ENCODE measurements around the gene CSNK1E. TPM values are rescaled to one million over a fixed set of nuclear protein-coding genes. Genes with fewer than 3 reads are reported as not detected.

Gene CSNK1E
- total and polyA plus RNA-seq, 10 of the 15 experiments (the other 5 are each of a cell fraction or from before 2014, with no cell fraction given) = 5.9 to 107 (median 64.9) TPM

- TF ChIP-seq BMI1 (IDR thresholded peaks at IDR 0.05; ENCODE audit: borderline replicate concordance) = no peak
- no peak for TF ChIP-seq ZNF217 (IDR thresholded peaks at IDR 0.05)
- TF ChIP-seq RUNX3 (IDR thresholded peaks at IDR 0.05; ENCODE audit: low read length) = peak; percentile 62
- no peak for TF ChIP-seq POLR2A (IDR thresholded peaks at IDR 0.05; ENCODE audit: low read depth, low read length)
- peak; percentile 39; the same call in 1 of the 2 replicates for TF ChIP-seq CREB1 (IDR thresholded peaks at IDR 0.05; ENCODE audit: low read depth)
- TF ChIP-seq ZNF274 (IDR thresholded peaks at IDR 0.05; ENCODE audit: insufficient read depth, insufficient read length) = no peak
- no peak for TF ChIP-seq USF2 (IDR thresholded peaks at IDR 0.05; ENCODE audit: borderline replicate concordance, low read depth, low read length)
- no peak for TF ChIP-seq MAX (IDR thresholded peaks at IDR 0.05; ENCODE audit: low read depth, low read length)
- TF ChIP-seq RAD21 (IDR thresholded peaks at IDR 0.05; ENCODE audit: insufficient read depth, low read depth, low read length) = no peak
- TF ChIP-seq IRF5 (IDR thresholded peaks at IDR 0.05; ENCODE audit: borderline replicate concordance) = no peak
- TF ChIP-seq ZNF622 (IDR thresholded peaks at IDR 0.05) = no peak
- TF ChIP-seq SMARCA5 (IDR thresholded peaks at IDR 0.05) = no peak
- no peak for TF ChIP-seq RFX5 (IDR thresholded peaks at IDR 0.05; ENCODE audit: low read depth, low read length)
- no peak for TF ChIP-seq CBFB (IDR thresholded peaks at IDR 0.05; ENCODE audit: low read depth)
- no peak for TF ChIP-seq ZNF24 (IDR thresholded peaks at IDR 0.05)
These were observed 50.1 kb downstream of the CSNK1E start (continued) for GRCh38 chr22:38267086-38267485.
